GM23248 (cell line): Measurements from ENCODE around the gene FDX1.

Source experiments
- EZH2 ChIP-seq: fragments of 200-600 bp; sonication (generic); IDR thresholded peaks from 2 replicates; pipeline ENCODE4 v1.6.1; 2018; ENCODE audit warnings: antibody characterized with exemption, mild to moderate bottlenecking; ENCODE audit not compliant: insufficient read depth, poor library complexity, severe bottlenecking
- EZH2phosphoT487 ChIP-seq: fragments of 200-600 bp; sonication (generic); IDR thresholded peaks from 2 replicates; pipeline ENCODE4 v1.6.1; 2018; ENCODE audit warnings: antibody characterized with exemption, moderate library complexity, mild to moderate bottlenecking, low read depth; ENCODE audit not compliant: insufficient read depth

GRCh38 chr11:110507328-110507727 is 77.6 kb downstream of the FDX1 start:
- no peak for TF ChIP-seq EZH2
- TF ChIP-seq EZH2phosphoT487, result no peak
